Panc1 (cell line): Measurements from ENCODE around the gene IL36G. TPM values are rescaled to one million over a fixed set of nuclear protein-coding genes. Genes with fewer than 3 reads are reported as not detected.

ENCODE experiments used
- ATAC-seq: fragments of 200-7000 bp; cut with Tn5 transposase; 2 replicates; pipeline ENCODE4 v1.9.1; 2020; ENCODE audit warnings: mild to moderate bottlenecking, moderate library complexity
- BruUV-seq: library from RNA; stranded (reverse); fragments of 400-500 nt; replicated peaks from 2 replicates; lab custom pipeline; 2021; lab: Mats Ljungman, UMichigan
- CTCF ChIA-PET: fragments of 300-600 bp; sonication (Branson Sonifier 250); formaldehyde crosslinking; loops from one replicate; lab custom pipeline; 2022; ENCODE audit warnings: antibody characterized with exemption; lab: Charles Lee
- POLR2A ChIA-PET: fragments of 300-600 bp; sonication (Branson Sonifier 250); formaldehyde crosslinking; loops from one replicate; lab custom pipeline; 2022; ENCODE audit warnings: antibody characterized with exemption; lab: Charles Lee
- DNase-seq: peaks from one replicate; pipeline ENCODE4 v3.0.0-alpha.2; 2010; ENCODE audit warnings: low read depth, low spot score
- H3K27ac ChIP-seq: 2 replicates; pipeline ENCODE4 v1.5.1; 2011; ENCODE audit warnings: mild to moderate bottlenecking, low read length, inconsistent platforms
- H3K27me3 ChIP-seq: fragments of 200-500 bp; sonication (Bioruptor generic); 2 replicates; pipeline ENCODE4 v1.6.0; 2014; ENCODE audit warnings: low read length, inconsistent platforms; ENCODE audit not compliant: control insufficient read depth, insufficient read depth
- H3K36me3 ChIP-seq: fragments of 200-500 bp; sonication (Bioruptor generic); 2 replicates; pipeline ENCODE4 v1.5.1; 2014; ENCODE audit warnings: inconsistent platforms, mild to moderate bottlenecking, low read length, moderate library complexity; ENCODE audit not compliant: control insufficient read depth, insufficient read depth
- H3K4me1 ChIP-seq: 2 replicates; pipeline ENCODE4 v1.5.1; 2011; ENCODE audit warnings: inconsistent platforms, mild to moderate bottlenecking, low read length, moderate library complexity; ENCODE audit not compliant: control insufficient read depth, insufficient read depth
- H3K4me3 ChIP-seq, 2 experiments: 2 replicates each; pipeline ENCODE4 v1.5.1; 2011 to 2012; ENCODE audit warnings: low read depth in 2 of 2, low read length in 2 of 2, mild to moderate bottlenecking in 2 of 2, inconsistent platforms in 1 of 2, moderate library complexity in 1 of 2
- H3K9me3 ChIP-seq: fragments of 200-500 bp; sonication (Bioruptor generic); 2 replicates; pipeline ENCODE4 v1.5.1; 2014; ENCODE audit warnings: low read depth, mild to moderate bottlenecking, inconsistent platforms, low read length, moderate library complexity; ENCODE audit not compliant: control insufficient read depth, insufficient read depth
- CTCF ChIP-seq: fragments of 450-650 bp; IDR thresholded peaks from 2 replicates; pipeline ENCODE4 v1.5.1; 2017; ENCODE audit warnings: mild to moderate bottlenecking
- POLR2AphosphoS5 ChIP-seq: IDR thresholded peaks from 2 replicates; pipeline ENCODE4 v1.6.1; 2012; ENCODE audit warnings: mild to moderate bottlenecking, low read depth, low read length, moderate library complexity
- REST ChIP-seq, 2 experiments: IDR thresholded peaks; 2 replicates each; pipeline ENCODE4 v1.6.1; 2011 to 2012; ENCODE audit warnings: low read depth in 2 of 2, control low read depth in 1 of 2, low read length in 1 of 2, mild to moderate bottlenecking in 1 of 2, moderate library complexity in 1 of 2; ENCODE audit not compliant: insufficient read depth in 1 of 2
- SIN3A ChIP-seq: IDR thresholded peaks from 2 replicates; pipeline ENCODE4 v1.6.1; 2012; ENCODE audit warnings: low read depth, mild to moderate bottlenecking, low read length, moderate library complexity, borderline replicate concordance; ENCODE audit not compliant: insufficient read depth
- TCF7L2 ChIP-seq: IDR thresholded peaks from 2 replicates; pipeline ENCODE4 v1.6.1; 2011; ENCODE audit warnings: mild to moderate bottlenecking, low read depth, low read length, inconsistent platforms
- in situ Hi-C: cut with HindIII; loops from 2 replicates; pipeline ENCODE4 v1.10.0; 2016; ENCODE audit warnings: low sequenced_read_pairs, low pct_unique_long_range_greater_than_20kb
- intact Hi-C: fragments of 100-400 bp; cut with micrococcal nuclease; formaldehyde crosslinking; loops from one replicate; pipeline ENCODE4 v1.10.0; 2022; ENCODE audit not compliant: unreplicated experiment
- total RNA-seq: library from RNA; stranded (reverse); gene quantifications from one replicate; pipeline ENCODE4 v1.2.1, GENCODE V29; 2021; ENCODE audit not compliant: unreplicated experiment

The IL36G gene
- total RNA-seq, 1 experiment from 2014 or later, result not detected

- no TSS peak for BruUV-seq
- H3K4me3 ChIP-seq, result no peak overlapping the region
- no peak overlapping the region for H3K27ac ChIP-seq
- TF ChIP-seq POLR2AphosphoS5 (no peak), REST (IDR thresholded peaks at IDR 0.05; ENCODE audit: insufficient read depth in 1 of 2, low read depth in 2 of 2, low read length in 1 of 2) (no peak), TCF7L2 (no peak), SIN3A (no peak), CTCF (no peak)
- no peaks in the 10 kb centered on the region for H3K4me1 ChIP-seq
- CTCF ChIA-PET, result interaction anchor here (1.5 kb wide), 1 partner anchor 19 kb away, joined by 3 read pairs; no protein-coding TSS in a partner anchor
- ATAC-seq (no peak), DNase-seq (no peak)
- no peaks in the 10 kb centered on the region for H3K9me3 ChIP-seq
- no peaks in the 10 kb centered on the region for H3K36me3 ChIP-seq
- intact Hi-C loops, result no loop called here
- peaks cover 6% of the 10 kb centered on the region; the same call in 1 of the 2 replicates for H3K27me3 ChIP-seq
- POLR2A ChIA-PET, result no interaction called here
- in situ Hi-C loops, result no loop called here
Observed at GRCh38 chr2:112939425-112939824, 38.4 kb upstream of the IL36G start.

DNA sequence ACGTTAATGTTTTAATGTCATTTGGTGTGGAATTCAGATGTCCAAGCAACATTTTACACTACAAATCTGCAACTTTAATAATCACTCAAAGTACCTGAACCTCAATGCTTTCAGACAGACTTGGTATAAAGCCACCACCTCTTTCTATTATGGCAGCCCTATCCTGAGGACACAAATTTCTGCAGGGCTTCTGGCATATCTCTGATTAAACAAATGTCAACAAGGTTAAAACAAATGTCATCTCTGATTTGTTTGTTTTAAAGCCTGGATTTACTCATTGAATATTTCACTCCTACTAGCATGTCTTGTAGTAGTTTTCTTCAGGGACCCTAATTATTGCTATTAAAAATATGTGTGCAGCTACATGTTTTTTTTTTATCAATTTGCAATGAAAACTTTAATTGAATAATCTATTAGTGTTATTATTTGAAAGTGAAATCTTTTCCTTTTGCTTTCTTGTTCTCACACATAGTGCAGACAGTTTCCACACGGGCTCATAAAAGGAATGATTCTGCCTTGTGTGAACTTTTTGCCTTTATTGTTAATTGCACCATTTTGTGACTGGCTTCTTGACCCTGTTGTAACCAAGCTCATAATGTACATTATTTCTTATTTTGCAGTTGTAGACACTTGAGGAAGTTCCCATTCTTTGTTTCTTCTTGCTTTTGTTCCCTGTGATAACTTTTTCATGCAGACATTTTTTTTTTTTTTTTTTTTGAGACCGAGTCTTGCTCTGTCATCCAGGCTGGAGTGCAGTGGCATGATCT, 36.8 kb upstream of the IL36G start:
- in situ Hi-C loops, result no loop called here
- H3K36me3 ChIP-seq, result no peaks in the 10 kb centered on the region

More for the DNA sequence above, 36.8 kb upstream of the IL36G start:
- no TSS peak for BruUV-seq
- ChIA-PET CTCF (interaction anchor here (0.6 to 2.2 kb wide), 8 partner anchors 18 to 341 kb away, joined by 3 to 43 read pairs (median 4); no protein-coding TSS in a partner anchor), POLR2A (interaction anchor here (0.6 to 0.7 kb wide), 2 partner anchors 136 to 183 kb away, joined by 3 to 6 read pairs; no protein-coding TSS in a partner anchor)
- TF ChIP-seq SIN3A (no peak), CTCF (no peak), REST (IDR thresholded peaks at IDR 0.05; ENCODE audit: insufficient read depth in 1 of 2, low read depth in 2 of 2, low read length in 1 of 2) (no peak), TCF7L2 (no peak), POLR2AphosphoS5 (no peak)
- peaks cover 6% of the 10 kb centered on the region; the same call in 1 of the 2 replicates for H3K27me3 ChIP-seq
- H3K4me1 ChIP-seq, result no peaks in the 10 kb centered on the region
- H3K4me3 ChIP-seq, result no peak overlapping the region
- H3K27ac ChIP-seq, result no peak overlapping the region
- ATAC-seq (no peak), DNase-seq (no peak)
- intact Hi-C loops, result loop anchor here (1.0 kb wide), 1 partner anchor 192 kb away; no protein-coding TSS in a partner anchor
- H3K9me3 ChIP-seq, result no peaks in the 10 kb centered on the region
